Stimulated activated naive CD4-positive, alpha-beta T cell (primary cell): ENCODE measurements around the gene CEACAM21.

ENCODE experiments used
- DNase-seq, 6 experiments: peaks; one replicate each; lab custom pipeline; 2025; lab: John Stamatoyannopoulos, UW

The CEACAM21 gene

GRCh38 chr19:41616792-41617621, 41.0 kb downstream of the CEACAM21 start:
- DNase-seq, result no peak

- DNase-seq, result no peak
These were observed 42.2 kb downstream of the CEACAM21 start for GRCh38 chr19:41617941-41618730.

- no peak for DNase-seq
These were observed 43.1 kb downstream of the CEACAM21 start for GRCh38 chr19:41619018-41619556.

GRCh38 chr19:41620171-41620570, 44.2 kb downstream of the CEACAM21 start:
- no peak for DNase-seq

DNA sequence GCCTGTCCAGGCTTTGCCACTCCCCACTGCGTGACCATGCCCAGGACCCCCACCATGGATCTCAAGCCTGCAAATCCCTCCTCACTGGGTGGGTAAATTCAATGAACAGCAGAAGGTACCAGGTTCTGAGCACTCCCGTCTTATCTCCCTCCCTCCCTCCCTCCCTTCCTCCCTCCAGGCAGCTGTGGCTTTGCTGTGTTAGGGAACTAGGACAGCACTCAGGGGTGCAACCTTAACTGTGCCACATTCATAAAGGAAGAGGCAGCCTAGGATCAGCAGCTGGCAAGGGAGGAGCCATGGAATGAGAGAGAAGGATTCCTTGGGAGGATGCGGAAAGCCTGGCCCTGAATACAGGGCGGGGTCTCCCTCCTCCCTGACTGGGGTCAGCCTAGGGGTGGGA, 45.3 kb downstream of the CEACAM21 start:
- no peak for DNase-seq

DNA sequence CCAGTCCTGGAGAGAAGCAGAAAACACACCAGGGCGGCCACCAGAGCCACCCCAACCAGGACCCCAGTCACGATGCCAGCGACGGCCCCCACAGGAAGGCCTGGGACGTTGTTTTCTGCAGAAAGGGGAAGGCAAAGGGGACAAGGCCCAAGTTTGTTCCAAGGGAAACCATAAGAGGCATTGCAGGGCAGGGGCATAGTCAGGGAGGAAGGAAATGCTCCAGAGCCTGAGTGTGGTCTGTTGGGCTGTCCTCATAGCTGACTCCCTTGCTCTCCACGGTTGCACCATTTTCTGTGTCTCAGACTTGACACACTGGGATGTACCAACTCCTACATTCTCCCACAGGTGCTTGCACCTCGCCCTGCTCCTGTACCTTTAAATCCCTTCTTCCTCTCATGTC, 45.7 kb downstream of the CEACAM21 start:
- DNase-seq, result no peak

- no peak for DNase-seq
These were observed 47.4 kb downstream of the CEACAM21 start for GRCh38 chr19:41623360-41623759.

GRCh38 chr19:41624515-41624914, 48.5 kb downstream of the CEACAM21 start:
- DNase-seq, result no peak

DNA sequence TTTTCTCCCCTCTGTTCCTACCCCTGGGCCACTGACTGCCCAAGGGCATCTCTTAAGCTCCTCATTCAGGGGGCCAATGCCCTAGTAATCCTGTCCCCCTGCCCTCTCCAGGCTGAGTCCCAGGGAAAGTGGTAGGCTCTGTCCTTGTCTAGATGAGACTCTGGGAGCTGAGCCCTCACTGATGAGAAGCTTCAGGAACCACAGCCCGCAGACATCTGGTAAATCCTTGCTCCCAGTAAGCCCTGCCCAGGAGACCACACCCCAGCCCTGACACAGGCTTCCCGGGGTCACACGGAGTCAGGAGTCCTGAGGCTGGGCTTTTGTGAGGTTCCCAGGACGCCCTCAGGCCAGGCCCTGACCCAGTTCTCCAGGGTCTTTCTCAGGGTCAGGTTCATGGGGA, 49.0 kb downstream of the CEACAM21 start:
- DNase-seq, result no peak

- DNase-seq, result no peak
These were observed 50.3 kb downstream of the CEACAM21 start for GRCh38 chr19:41626278-41626677.

DNA sequence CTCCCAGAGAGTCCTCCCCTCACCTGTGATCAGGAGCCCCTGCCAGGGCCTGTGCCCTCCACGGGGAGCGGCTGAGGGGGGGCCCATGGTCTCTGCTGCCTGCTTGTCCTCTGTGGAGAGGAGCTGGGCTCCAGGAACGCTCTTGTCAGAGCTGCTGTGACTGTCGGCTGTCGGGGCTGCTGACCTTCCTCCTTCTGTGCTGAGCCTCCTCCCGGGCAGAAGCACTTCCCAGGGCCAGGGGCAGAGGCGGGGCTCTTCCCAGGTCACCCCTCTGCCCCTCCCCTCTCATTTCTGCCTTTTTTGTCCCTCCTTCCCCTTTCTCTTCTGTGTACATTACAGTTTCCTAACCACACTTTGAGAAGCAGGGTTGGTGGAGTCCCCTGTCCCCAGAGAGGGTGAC, 50.9 kb downstream of the CEACAM21 start, which contains the start of gene CEACAM4:
CEACAM4 (minus strand) TSS at position 198 of the 400 bp plus-strand sequence; CDS start at position 87, 111 bp downstream.
- no peak for DNase-seq

GRCh38 chr19:41627966-41628675, 52.2 kb downstream of the CEACAM21 start:
- no peak for DNase-seq
